ENCODE results near the gene ST7L. TPM values are rescaled to one million over a fixed set of nuclear protein-coding genes. Genes with fewer than 3 reads are reported as not detected.

ST7L gene
- total RNA-seq, 1 donor: 18.5 TPM

- no peak for TF ChIP-seq CTCF (IDR thresholded peaks at IDR 0.05; ENCODE audit: extremely low read depth, low read depth, low read length)
- H4K20me1 ChIP-seq (ENCODE audit: insufficient read depth, low read length): no peaks in the 10 kb centered on the region
- H3K36me3 ChIP-seq (ENCODE audit: insufficient read depth, low read length): peaks cover 4% of the 10 kb centered on the region
- H3K27me3 ChIP-seq (ENCODE audit: insufficient read depth, low read length): no peaks in the 10 kb centered on the region
- H3K4me1 ChIP-seq (ENCODE audit: insufficient read depth, low read length): peaks cover 51% of the 10 kb centered on the region
- DNase-seq (ENCODE audit: insufficient read length, low spot score, missing footprints): peak; percentile 87
- H3K79me2 ChIP-seq (ENCODE audit: insufficient read depth, low read length): no peaks in the 10 kb centered on the region
- H3K9me3 ChIP-seq (ENCODE audit: low read depth, low read length): no peaks in the 10 kb centered on the region
- no peak overlapping the region for H3K4me3 ChIP-seq (ENCODE audit: insufficient read depth, low read length)
- no peak overlapping the region for H2AFZ ChIP-seq (ENCODE audit: low read length)
- peak overlapping the region; percentile 29 for H3K27ac ChIP-seq (ENCODE audit: low read depth, low read length)
- H3K4me2 ChIP-seq (ENCODE audit: insufficient read depth, low read length): peak overlapping the region; percentile 48
Observed at GRCh38 chr1:112522621-112523020, 96.3 kb downstream of the ST7L start.

DNA sequence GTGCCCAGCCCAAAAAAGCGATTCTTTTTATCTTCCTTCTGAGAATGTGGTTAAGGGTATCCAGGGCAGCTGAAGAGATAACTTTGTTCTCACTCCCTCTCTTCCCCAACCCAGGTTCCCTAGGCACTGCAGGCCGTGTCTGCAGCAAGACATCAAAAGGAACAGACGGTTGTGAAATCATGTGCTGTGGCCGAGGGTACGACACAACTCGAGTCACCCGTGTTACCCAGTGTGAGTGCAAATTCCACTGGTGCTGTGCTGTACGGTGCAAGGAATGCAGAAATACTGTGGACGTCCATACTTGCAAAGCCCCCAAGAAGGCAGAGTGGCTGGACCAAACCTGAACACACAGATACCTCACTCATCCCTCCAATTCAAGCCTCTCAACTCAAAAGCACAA is 98.8 kb downstream of the ST7L start:
- Histone ChIP-seq H2AFZ (ENCODE audit: low read length) (no peak overlapping the region), H3K36me3 (ENCODE audit: insufficient read depth, low read length) (no peaks in the 10 kb centered on the region), H4K20me1 (ENCODE audit: insufficient read depth, low read length) (no peaks in the 10 kb centered on the region), H3K27ac (ENCODE audit: low read depth, low read length) (no peak overlapping the region), H3K4me3 (ENCODE audit: insufficient read depth, low read length) (no peak overlapping the region), H3K4me2 (ENCODE audit: insufficient read depth, low read length) (no peak overlapping the region), H3K79me2 (ENCODE audit: insufficient read depth, low read length) (no peaks in the 10 kb centered on the region), H3K4me1 (ENCODE audit: insufficient read depth, low read length) (peaks cover 45% of the 10 kb centered on the region), H3K9me3 (ENCODE audit: low read depth, low read length) (no peaks in the 10 kb centered on the region), H3K27me3 (ENCODE audit: insufficient read depth, low read length) (no peaks in the 10 kb centered on the region)
- DNase-seq (ENCODE audit: insufficient read length, low spot score, missing footprints): no peak
- TF ChIP-seq CTCF (IDR thresholded peaks at IDR 0.05; ENCODE audit: extremely low read depth, low read depth, low read length): no peak

- no peaks in the 10 kb centered on the region for H3K9me3 ChIP-seq (ENCODE audit: low read depth, low read length)
- H3K4me1 ChIP-seq (ENCODE audit: insufficient read depth, low read length): peaks cover 29% of the 10 kb centered on the region
Observed at GRCh38 chr1:112518186-112518585, 100.8 kb downstream of the ST7L start.

DNA sequence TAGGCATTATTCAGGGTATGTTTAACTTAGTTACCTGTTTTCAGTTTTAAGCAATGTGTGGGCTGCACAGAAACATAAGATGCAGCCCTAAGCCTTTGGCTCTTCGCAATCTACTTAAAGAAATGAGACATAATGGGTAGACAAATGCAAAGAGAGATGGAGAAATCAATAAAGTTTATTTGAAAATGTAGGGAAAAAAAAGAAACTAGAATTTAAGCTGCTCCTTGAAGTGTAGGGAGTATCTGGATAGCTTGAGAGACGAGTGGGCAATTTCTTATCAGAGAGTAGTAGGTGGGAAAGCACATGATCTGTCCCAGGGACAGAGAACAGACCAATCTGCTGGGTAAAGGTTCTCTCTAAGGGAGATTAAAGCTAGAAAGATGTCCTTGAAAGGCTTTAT is 101.3 kb downstream of the ST7L start:
- H3K4me2 ChIP-seq (ENCODE audit: insufficient read depth, low read length): no peak overlapping the region
- H4K20me1 ChIP-seq (ENCODE audit: insufficient read depth, low read length): no peaks in the 10 kb centered on the region
- DNase-seq (ENCODE audit: insufficient read length, low spot score, missing footprints): no peak
- no peak overlapping the region for H3K27ac ChIP-seq (ENCODE audit: low read depth, low read length)
- no peaks in the 10 kb centered on the region for H3K79me2 ChIP-seq (ENCODE audit: insufficient read depth, low read length)
- no peaks in the 10 kb centered on the region for H3K9me3 ChIP-seq (ENCODE audit: low read depth, low read length)
- H3K4me3 ChIP-seq (ENCODE audit: insufficient read depth, low read length): no peak overlapping the region
- no peak for TF ChIP-seq CTCF (IDR thresholded peaks at IDR 0.05; ENCODE audit: extremely low read depth, low read depth, low read length)
- H3K4me1 ChIP-seq (ENCODE audit: insufficient read depth, low read length): peaks cover 29% of the 10 kb centered on the region
- H2AFZ ChIP-seq (ENCODE audit: low read length): no peak overlapping the region
- no peaks in the 10 kb centered on the region for H3K36me3 ChIP-seq (ENCODE audit: insufficient read depth, low read length)
- H3K27me3 ChIP-seq (ENCODE audit: insufficient read depth, low read length): no peaks in the 10 kb centered on the region

More at GRCh38 chr1:112518186-112518585, 100.8 kb downstream of the ST7L start:
- no peak overlapping the region for H3K27ac ChIP-seq (ENCODE audit: low read depth, low read length)
- H3K4me2 ChIP-seq (ENCODE audit: insufficient read depth, low read length): no peak overlapping the region
- TF ChIP-seq CTCF (IDR thresholded peaks at IDR 0.05; ENCODE audit: extremely low read depth, low read depth, low read length): no peak
- H3K27me3 ChIP-seq (ENCODE audit: insufficient read depth, low read length): no peaks in the 10 kb centered on the region
- no peak overlapping the region for H2AFZ ChIP-seq (ENCODE audit: low read length)
- no peaks in the 10 kb centered on the region for H3K36me3 ChIP-seq (ENCODE audit: insufficient read depth, low read length)
- no peaks in the 10 kb centered on the region for H4K20me1 ChIP-seq (ENCODE audit: insufficient read depth, low read length)
- no peaks in the 10 kb centered on the region for H3K79me2 ChIP-seq (ENCODE audit: insufficient read depth, low read length)
- no peak overlapping the region for H3K4me3 ChIP-seq (ENCODE audit: insufficient read depth, low read length)
- DNase-seq (ENCODE audit: insufficient read length, low spot score, missing footprints): no peak

Measured in osteoblast (primary cell).